OCI-LY7 (cell line): Measurements from ENCODE around the gene IGLL5.

Source experiments
- CTCF ChIP-seq: fragments of 200-600 bp; sonication (generic); conservative IDR thresholded peaks from 2 replicates; pipeline ENCODE4 v1.5.1; 2014; ENCODE audit warnings: mild to moderate bottlenecking, antibody characterized with exemption, low read length, moderate library complexity, mixed read lengths
- EZH2phosphoT487 ChIP-seq: fragments of 200-600 bp; sonication (generic); IDR thresholded peaks from 2 replicates; pipeline ENCODE4 v1.6.1; 2018; ENCODE audit warnings: low read depth, borderline replicate concordance, mild to moderate bottlenecking, mixed run types, antibody characterized with exemption, low read length, moderate library complexity, mixed read lengths

- no peak for TF ChIP-seq CTCF
- TF ChIP-seq EZH2phosphoT487, result no peak
Observed at GRCh38 chr22:22847241-22847640, 40.4 kb upstream of the IGLL5 start.
